H1 (cell line): Measurements from ENCODE around the gene ARMS2.

Experiments
- ASH2L ChIP-seq: fragments of 200-600, 300-600 bp; sonication (generic); IDR thresholded peaks from one replicate; pipeline ENCODE4 v1.7.1; 2017; ENCODE audit warnings: low read length
- BACH1 ChIP-seq: IDR thresholded peaks from 2 replicates; pipeline ENCODE4 v1.6.1; 2012; ENCODE audit warnings: low read length, improper control_type of control experiment
- BRCA1 ChIP-seq: IDR thresholded peaks from 2 replicates; pipeline ENCODE4 v1.6.1; 2012; ENCODE audit warnings: low read depth, low read length, improper control_type of control experiment
- EZH2 ChIP-seq: fragments of 200-600 bp; sonication (generic); IDR thresholded peaks from 2 replicates; pipeline ENCODE4 v1.7.1; 2012; ENCODE audit warnings: low read depth, mild to moderate bottlenecking, moderate library complexity, low read length, inconsistent platforms; ENCODE audit not compliant: severe bottlenecking
- GTF2F1 ChIP-seq: IDR thresholded peaks from 2 replicates; pipeline ENCODE4 v1.6.1; 2012; ENCODE audit warnings: low read depth, low read length, improper control_type of control experiment, borderline replicate concordance
- POLR2A ChIP-seq, 2 experiments: IDR thresholded peaks; 1 replicate in 1 of 2; 2 replicates in 1 of 2; pipeline ENCODE4 v1.6.1; 2011; ENCODE audit warnings: low read depth in 2 of 2, low read length in 2 of 2, mild to moderate bottlenecking in 2 of 2; ENCODE audit errors: control extremely low read depth in 1 of 2
- POLR2AphosphoS5 ChIP-seq: IDR thresholded peaks from 2 replicates; pipeline ENCODE4 v1.6.1; 2011; ENCODE audit warnings: low read depth, low read length
- ZNF274 ChIP-seq: IDR thresholded peaks from 2 replicates; pipeline ENCODE4 v1.7.0; 2012; ENCODE audit warnings: low read length, borderline replicate concordance; ENCODE audit errors: extremely low read depth
- TF ChIP-seq, protein P1 (sequence below), 3 experiments: IDR thresholded peaks; 1 replicate in 2 of 3; 2 replicates in 1 of 3; pipeline versions ENCODE4 v1.5.1 to v1.6.1; 2011; ENCODE audit warnings: low read length in 3 of 3, mild to moderate bottlenecking in 3 of 3, inconsistent platforms in 2 of 3, low read depth in 1 of 3, moderate library complexity in 1 of 3; ENCODE audit not compliant: insufficient read depth in 1 of 3; ENCODE audit errors: control extremely low read depth in 1 of 3
- TF ChIP-seq, protein P2 (sequence below): IDR thresholded peaks from 2 replicates; pipeline ENCODE4 v1.6.1; 2012; ENCODE audit warnings: low read length, inconsistent platforms

DNA sequence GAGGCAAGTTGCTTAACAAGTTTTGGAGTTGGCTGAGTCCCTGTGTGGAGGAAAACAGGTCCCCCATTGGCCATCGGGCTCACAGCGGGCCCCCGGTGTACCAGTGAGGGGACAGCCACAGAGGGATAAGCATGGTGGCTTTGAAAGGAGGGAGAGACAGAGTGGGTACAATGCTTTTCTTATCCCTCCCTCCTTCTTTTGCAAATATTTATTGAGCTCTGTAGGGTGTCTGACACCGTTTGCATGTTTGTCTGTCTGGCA, 9.7 kb downstream of the ARMS2 start:
- TF ChIP-seq POLR2AphosphoS5 (no peak), ZNF274 (no peak), BACH1 (no peak), POLR2A (IDR thresholded peaks at IDR 0.05; ENCODE audit: control extremely low read depth in 1 of 2, low read depth in 2 of 2, low read length in 2 of 2) (no peak), EZH2 (no peak), GTF2F1 (no peak), BRCA1 (no peak), ASH2L (no peak)
- TF ChIP-seq, protein P1, sequence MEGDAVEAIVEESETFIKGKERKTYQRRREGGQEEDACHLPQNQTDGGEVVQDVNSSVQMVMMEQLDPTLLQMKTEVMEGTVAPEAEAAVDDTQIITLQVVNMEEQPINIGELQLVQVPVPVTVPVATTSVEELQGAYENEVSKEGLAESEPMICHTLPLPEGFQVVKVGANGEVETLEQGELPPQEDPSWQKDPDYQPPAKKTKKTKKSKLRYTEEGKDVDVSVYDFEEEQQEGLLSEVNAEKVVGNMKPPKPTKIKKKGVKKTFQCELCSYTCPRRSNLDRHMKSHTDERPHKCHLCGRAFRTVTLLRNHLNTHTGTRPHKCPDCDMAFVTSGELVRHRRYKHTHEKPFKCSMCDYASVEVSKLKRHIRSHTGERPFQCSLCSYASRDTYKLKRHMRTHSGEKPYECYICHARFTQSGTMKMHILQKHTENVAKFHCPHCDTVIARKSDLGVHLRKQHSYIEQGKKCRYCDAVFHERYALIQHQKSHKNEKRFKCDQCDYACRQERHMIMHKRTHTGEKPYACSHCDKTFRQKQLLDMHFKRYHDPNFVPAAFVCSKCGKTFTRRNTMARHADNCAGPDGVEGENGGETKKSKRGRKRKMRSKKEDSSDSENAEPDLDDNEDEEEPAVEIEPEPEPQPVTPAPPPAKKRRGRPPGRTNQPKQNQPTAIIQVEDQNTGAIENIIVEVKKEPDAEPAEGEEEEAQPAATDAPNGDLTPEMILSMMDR (IDR thresholded peaks at IDR 0.05; ENCODE audit: control extremely low read depth in 1 of 3, insufficient read depth in 1 of 3, low read depth in 1 of 3, low read length in 3 of 3), result no peak
- TF ChIP-seq, protein P2, sequence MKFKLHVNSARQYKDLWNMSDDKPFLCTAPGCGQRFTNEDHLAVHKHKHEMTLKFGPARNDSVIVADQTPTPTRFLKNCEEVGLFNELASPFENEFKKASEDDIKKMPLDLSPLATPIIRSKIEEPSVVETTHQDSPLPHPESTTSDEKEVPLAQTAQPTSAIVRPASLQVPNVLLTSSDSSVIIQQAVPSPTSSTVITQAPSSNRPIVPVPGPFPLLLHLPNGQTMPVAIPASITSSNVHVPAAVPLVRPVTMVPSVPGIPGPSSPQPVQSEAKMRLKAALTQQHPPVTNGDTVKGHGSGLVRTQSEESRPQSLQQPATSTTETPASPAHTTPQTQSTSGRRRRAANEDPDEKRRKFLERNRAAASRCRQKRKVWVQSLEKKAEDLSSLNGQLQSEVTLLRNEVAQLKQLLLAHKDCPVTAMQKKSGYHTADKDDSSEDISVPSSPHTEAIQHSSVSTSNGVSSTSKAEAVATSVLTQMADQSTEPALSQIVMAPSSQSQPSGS, result no peak
